HEK293T (cell line): ENCODE measurements around the gene THSD1.

Experiments used
- CTCF ChIA-PET: fragments of 350-600 bp; formaldehyde crosslinking; extraction: SDS; loops from one replicate; lab custom pipeline; 2021; ENCODE audit warnings: antibody characterized with exemption, inconsistent platforms; lab: Yijun Ruan, JAX
- POLR2A ChIA-PET: fragments of 350-600 bp; formaldehyde crosslinking; extraction: SDS; loops from one replicate; lab custom pipeline; 2020; ENCODE audit warnings: antibody characterized with exemption, inconsistent platforms; lab: Yijun Ruan, JAX
- DNase-seq: peaks from one replicate; pipeline ENCODE4 v3.0.0; 2012; ENCODE audit warnings: mixed read lengths; ENCODE audit errors: extremely low spot score
- ARNT ChIP-seq: fragments of 450-650 bp; IDR thresholded peaks from 2 replicates; pipeline ENCODE4 v1.6.1; 2017; ENCODE audit warnings: mild to moderate bottlenecking
- BHLHE40 ChIP-seq: fragments of 450-650 bp; IDR thresholded peaks from 2 replicates; pipeline ENCODE4 v1.6.1; 2016; ENCODE audit warnings: mild to moderate bottlenecking, moderate library complexity, borderline replicate concordance
- CTBP1 ChIP-seq: fragments of 450-650 bp; IDR thresholded peaks from 2 replicates; pipeline ENCODE4 v1.6.1; 2016; ENCODE audit warnings: borderline replicate concordance
- ELF4 ChIP-seq: fragments of 450-650 bp; IDR thresholded peaks from 2 replicates; pipeline ENCODE4 v1.6.1; 2017; ENCODE audit warnings: antibody characterized with exemption
- FOXA1 ChIP-seq: fragments of 450-650 bp; IDR thresholded peaks from 2 replicates; pipeline ENCODE4 v1.6.1; 2016; ENCODE audit warnings: mild to moderate bottlenecking
- FOXK2 ChIP-seq: fragments of 450-650 bp; IDR thresholded peaks from 2 replicates; pipeline ENCODE4 v1.6.1; 2016; ENCODE audit warnings: mild to moderate bottlenecking
- FOXM1 ChIP-seq: fragments of 450-650 bp; IDR thresholded peaks from 2 replicates; pipeline ENCODE4 v1.6.1; 2017; ENCODE audit warnings: mild to moderate bottlenecking, borderline replicate concordance
- HDGF ChIP-seq: fragments of 450-650 bp; IDR thresholded peaks from 2 replicates; pipeline ENCODE4 v1.6.1; 2017; ENCODE audit warnings: antibody characterized with exemption, borderline replicate concordance
- L3MBTL2 ChIP-seq: fragments of 450-650 bp; conservative IDR thresholded peaks from 2 replicates; pipeline ENCODE4 v1.6.1; 2016; ENCODE audit warnings: mild to moderate bottlenecking
- LEF1 ChIP-seq: fragments of 450-650 bp; IDR thresholded peaks from 2 replicates; pipeline ENCODE4 v1.6.1; 2017; ENCODE audit warnings: mild to moderate bottlenecking, borderline replicate concordance
- NFRKB ChIP-seq: fragments of 450-650 bp; IDR thresholded peaks from 2 replicates; pipeline ENCODE4 v1.6.1; 2016; ENCODE audit warnings: mild to moderate bottlenecking, moderate library complexity
- SP1 ChIP-seq: fragments of 450-650 bp; IDR thresholded peaks from 2 replicates; pipeline ENCODE4 v1.6.1; 2017
- SUZ12 ChIP-seq: fragments of 450-650 bp; IDR thresholded peaks from 2 replicates; pipeline ENCODE4 v1.6.1; 2016; ENCODE audit warnings: mild to moderate bottlenecking
- TARDBP ChIP-seq: fragments of 450-650 bp; IDR thresholded peaks from 2 replicates; pipeline ENCODE4 v1.6.1; 2016
- ZNF384 ChIP-seq: fragments of 450-650 bp; IDR thresholded peaks from 2 replicates; pipeline ENCODE4 v1.6.1; 2016
- TF ChIP-seq, protein P1 (sequence below): fragments of 450-650 bp; IDR thresholded peaks from 2 replicates; pipeline ENCODE4 v1.6.1; 2016

The THSD1 gene

DNA sequence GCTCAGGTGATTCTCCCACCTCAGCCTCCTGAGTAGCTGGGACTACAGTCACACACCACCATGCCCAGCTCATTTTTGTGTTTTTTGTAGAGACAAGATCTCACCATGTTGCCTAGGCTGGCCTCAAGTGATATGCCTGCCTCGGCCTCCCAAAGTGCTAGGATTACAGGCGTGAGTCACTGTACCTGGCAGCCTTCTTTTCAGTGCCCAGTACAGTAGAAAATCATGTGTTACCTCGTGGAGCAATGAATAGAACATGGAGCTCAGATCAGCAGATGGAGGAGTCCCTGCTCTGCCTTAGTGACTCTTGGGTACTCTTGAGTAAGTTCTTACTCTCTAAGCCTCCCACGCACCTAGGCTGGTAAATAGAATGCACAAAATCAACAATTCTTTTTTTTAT lies 44.7 kb downstream of the THSD1 start:
- DNase-seq: no peak
- ChIA-PET CTCF (no interaction called here), POLR2A (no interaction called here)
- no peak for TF ChIP-seq ELF4
- no peak for TF ChIP-seq LEF1
- no peak for TF ChIP-seq FOXM1
- TF ChIP-seq BHLHE40: no peak
- no peak for TF ChIP-seq NFRKB
- no peak for TF ChIP-seq CTBP1
- TF ChIP-seq FOXA1: no peak
- TF ChIP-seq FOXK2: no peak
- no peak for TF ChIP-seq HDGF
- TF ChIP-seq SUZ12: no peak
- TF ChIP-seq SP1: no peak
- no peak for TF ChIP-seq L3MBTL2
- no peak for TF ChIP-seq ARNT
- TF ChIP-seq TARDBP: no peak

DNA sequence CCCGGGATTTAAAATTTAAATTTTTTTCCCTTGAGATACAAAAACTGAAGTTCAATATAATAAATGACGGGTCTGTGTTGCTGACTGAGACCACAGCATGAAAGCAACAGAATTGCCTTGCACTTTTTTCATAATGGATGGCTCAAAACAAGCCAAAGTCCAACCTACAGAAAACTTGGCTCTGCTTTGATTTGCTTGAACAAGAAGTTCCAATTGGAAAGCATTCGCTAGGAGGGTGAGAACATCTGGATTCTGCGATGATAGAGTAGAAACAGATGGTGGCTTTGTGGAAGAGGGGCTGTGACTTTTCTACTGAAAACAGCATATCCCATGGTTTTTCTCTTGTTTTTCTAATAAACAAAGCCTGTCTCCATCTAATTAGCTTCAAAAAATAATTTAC lies 46.4 kb downstream of the THSD1 start:
- ChIA-PET POLR2A (no interaction called here), CTCF (no interaction called here)
- no peak for TF ChIP-seq ELF4
- no peak for TF ChIP-seq L3MBTL2
- TF ChIP-seq SUZ12: no peak
- TF ChIP-seq, protein P1, sequence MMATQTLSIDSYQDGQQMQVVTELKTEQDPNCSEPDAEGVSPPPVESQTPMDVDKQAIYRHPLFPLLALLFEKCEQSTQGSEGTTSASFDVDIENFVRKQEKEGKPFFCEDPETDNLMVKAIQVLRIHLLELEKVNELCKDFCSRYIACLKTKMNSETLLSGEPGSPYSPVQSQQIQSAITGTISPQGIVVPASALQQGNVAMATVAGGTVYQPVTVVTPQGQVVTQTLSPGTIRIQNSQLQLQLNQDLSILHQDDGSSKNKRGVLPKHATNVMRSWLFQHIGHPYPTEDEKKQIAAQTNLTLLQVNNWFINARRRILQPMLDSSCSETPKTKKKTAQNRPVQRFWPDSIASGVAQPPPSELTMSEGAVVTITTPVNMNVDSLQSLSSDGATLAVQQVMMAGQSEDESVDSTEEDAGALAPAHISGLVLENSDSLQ: no peak
- TF ChIP-seq CTBP1: no peak
- TF ChIP-seq FOXA1: no peak
- TF ChIP-seq SP1: no peak
- no peak for TF ChIP-seq HDGF
- no peak for TF ChIP-seq ZNF384
- TF ChIP-seq FOXK2: no peak
- no peak for TF ChIP-seq ARNT
- TF ChIP-seq NFRKB: no peak
- TF ChIP-seq TARDBP: no peak
- no peak for TF ChIP-seq LEF1
- no peak for TF ChIP-seq FOXM1
- no peak for TF ChIP-seq BHLHE40
- DNase-seq: no peak

DNA sequence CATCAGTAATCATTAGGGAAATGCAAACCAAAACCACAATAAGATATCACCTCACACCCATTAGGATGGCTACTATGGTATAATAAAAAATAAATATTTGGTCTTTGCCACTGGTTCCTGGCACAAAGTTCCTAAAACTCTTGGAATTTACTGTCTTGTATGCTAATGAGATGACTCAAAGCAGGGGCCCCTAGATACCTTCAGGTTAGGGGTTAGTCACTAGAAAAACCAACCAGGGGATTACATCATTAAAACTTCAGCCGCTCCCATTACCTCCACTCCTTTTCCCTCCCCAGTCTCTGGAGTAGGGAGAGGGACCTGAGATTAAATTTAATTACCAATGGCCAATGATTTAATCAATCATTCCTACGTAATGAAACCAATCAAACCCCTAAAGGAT lies 49.6 kb downstream of the THSD1 start:
- TF ChIP-seq SP1: no peak
- TF ChIP-seq NFRKB: no peak
- TF ChIP-seq, protein P1: no peak
- no peak for TF ChIP-seq CTBP1
- no peak for TF ChIP-seq FOXA1
- TF ChIP-seq HDGF: no peak
- TF ChIP-seq L3MBTL2: no peak
- TF ChIP-seq FOXK2: no peak
- no peak for TF ChIP-seq ARNT
- no peak for TF ChIP-seq ZNF384
- TF ChIP-seq LEF1: no peak
- no peak for TF ChIP-seq SUZ12
- no peak for TF ChIP-seq FOXM1
- TF ChIP-seq TARDBP: no peak
- no peak for TF ChIP-seq BHLHE40
- no peak for TF ChIP-seq ELF4
- no peak for DNase-seq
- POLR2A ChIA-PET: interaction anchor here (0.6 kb wide), 1 partner anchor 40 kb away, joined by 3 read pairs; no protein-coding TSS in a partner anchor

DNA sequence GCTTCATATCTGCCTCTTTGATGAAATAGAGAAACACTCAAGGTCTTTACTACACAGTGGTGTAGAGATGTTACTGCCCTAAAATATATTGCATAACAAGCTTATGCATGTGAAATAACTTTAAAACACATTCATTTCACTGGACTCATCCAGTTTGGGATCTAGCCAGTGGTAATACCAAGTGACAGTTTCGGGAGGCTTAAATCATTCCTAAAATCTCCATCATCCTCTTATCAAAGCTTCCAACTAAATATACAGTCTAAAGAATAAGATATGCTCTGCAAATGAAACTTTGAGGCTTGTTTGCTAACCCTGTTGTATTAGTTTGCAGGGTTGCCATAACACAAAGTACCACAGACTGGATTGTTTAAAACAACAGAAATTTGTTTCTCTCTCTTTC lies 52.8 kb downstream of the THSD1 start:
- TF ChIP-seq ARNT: no peak
- TF ChIP-seq FOXM1: no peak
- TF ChIP-seq TARDBP: no peak
- no peak for TF ChIP-seq SP1
- TF ChIP-seq HDGF: no peak
- no peak for DNase-seq
- POLR2A ChIA-PET: no interaction called here
- CTCF ChIA-PET: interaction anchor here (1.1 kb wide), 1 partner anchor 98 kb away, joined by 5 read pairs; no protein-coding TSS in a partner anchor

More for the DNA sequence above, 49.6 kb downstream of the THSD1 start:
- CTCF ChIA-PET: no interaction called here

DNA sequence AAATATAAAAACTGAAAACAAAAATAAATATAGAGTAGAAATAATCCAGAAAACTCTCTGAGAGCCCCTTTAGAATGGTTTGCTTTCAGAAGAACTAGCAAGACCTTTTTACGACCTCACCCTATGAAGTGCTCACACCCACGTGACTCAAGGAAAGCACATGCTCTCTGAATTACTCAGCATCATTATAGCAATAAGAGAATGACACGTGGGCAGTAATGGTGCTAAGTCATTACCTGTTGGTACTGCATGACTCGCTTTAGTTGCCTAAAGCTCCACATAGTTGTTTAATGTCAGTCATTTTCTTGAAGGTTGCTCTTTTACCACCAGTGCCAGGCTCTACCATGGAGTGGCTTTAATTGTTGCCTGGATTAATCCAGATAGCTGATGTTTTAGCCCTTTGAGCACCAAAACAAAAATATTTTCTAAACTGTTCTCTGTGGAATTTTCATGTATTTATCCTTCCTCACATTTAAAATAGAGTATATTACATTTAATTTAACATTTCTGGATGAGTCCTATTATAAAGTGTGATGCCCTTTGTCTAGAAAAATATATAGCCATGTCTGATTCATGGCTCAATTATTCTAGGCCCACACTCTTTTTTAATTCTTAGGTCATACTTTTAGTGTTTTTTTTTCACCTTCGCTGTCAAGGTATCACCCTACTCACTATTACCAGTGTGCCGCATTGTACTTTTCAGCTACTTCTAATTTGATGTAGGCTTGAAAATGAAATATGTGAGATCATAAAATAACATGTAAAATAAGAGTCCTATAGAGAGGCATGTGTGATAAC lies 56.8 kb downstream of the THSD1 start:
- peak; percentile 44; the same call in 1 of the 2 replicates for TF ChIP-seq L3MBTL2
- no peak for TF ChIP-seq FOXK2
- no peak for DNase-seq
- ChIA-PET POLR2A (no interaction called here), CTCF (interaction anchor here (1.6 kb wide), 1 partner anchor 102 kb away, joined by 7 read pairs; no protein-coding TSS in a partner anchor)

DNA sequence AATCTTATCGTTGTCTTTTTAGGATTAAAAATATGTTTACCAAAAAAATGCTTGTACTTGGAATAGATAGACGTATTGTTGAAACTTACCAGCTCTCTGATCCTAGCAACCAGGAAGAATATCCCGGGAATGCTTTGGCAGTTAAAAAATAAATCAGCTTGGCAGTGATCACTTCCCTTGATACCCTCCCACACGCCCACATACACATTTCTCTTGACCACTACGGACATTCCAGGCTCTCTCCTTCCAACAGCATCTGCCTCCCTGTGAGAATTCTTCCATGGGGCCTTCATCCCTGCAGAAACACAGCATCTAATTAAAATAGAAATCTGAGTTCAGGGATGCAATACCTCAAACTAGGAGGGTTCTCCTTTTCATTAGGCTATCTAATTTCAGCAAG lies 57.9 kb downstream of the THSD1 start:
- DNase-seq: no peak
- POLR2A ChIA-PET: no interaction called here
- TF ChIP-seq TARDBP (no peak), SUZ12 (no peak), ELF4 (no peak), ARNT (no peak), NFRKB (no peak), ZNF384 (no peak), FOXM1 (no peak), FOXK2 (no peak), LEF1 (no peak), HDGF (no peak), L3MBTL2 (no peak), CTBP1 (no peak), SP1 (no peak), BHLHE40 (no peak), FOXA1 (no peak)
- TF ChIP-seq, protein P1: no peak
- CTCF ChIA-PET: interaction anchor here (0.8 kb wide), 1 partner anchor 103 kb away, joined by 4 read pairs; no protein-coding TSS in a partner anchor
